GM21717 (cell line): ENCODE data around the gene AZU1.
"Not testable (repeated sequence)": the region's sequence is repeated elsewhere in the genome, so short reads cannot be mapped to it uniquely, and the experiment has no call there.

Source experiments
- ATAC-seq: cut with Tn5 transposase; IDR thresholded peaks from one replicate; pipeline ENCODE4 v1.9.1; 2021; ENCODE audit warnings: mild to moderate bottlenecking, moderate library complexity; ENCODE audit not compliant: unreplicated experiment

Gene AZU1

GRCh38 chr19:824885-825284 is 2.8 kb upstream of the AZU1 start:
- ATAC-seq = no peak

- no peak for ATAC-seq
Measured at GRCh38 chr19:825897-826644, 1.6 kb upstream of the AZU1 start.

DNA sequence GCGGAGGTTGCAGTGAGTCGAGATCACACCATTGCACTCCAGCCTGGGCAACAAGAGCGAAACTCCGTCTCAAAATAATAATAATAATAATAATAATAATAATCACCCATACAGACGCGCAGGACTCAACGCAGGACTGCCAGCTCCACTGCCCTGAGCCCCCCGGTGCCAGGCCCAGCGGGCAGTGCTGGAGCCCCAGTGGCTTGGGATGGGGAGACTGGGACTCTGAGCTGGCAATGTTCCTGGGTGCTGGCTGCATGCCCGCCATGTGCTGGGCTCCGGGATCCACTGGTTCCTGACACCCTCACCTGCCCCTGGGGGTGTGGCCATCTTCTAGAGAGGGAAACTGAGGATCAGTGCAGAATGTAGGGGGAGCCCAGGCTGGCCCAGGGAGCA is 325 bp upstream of the AZU1 start:
- no peak for ATAC-seq

DNA sequence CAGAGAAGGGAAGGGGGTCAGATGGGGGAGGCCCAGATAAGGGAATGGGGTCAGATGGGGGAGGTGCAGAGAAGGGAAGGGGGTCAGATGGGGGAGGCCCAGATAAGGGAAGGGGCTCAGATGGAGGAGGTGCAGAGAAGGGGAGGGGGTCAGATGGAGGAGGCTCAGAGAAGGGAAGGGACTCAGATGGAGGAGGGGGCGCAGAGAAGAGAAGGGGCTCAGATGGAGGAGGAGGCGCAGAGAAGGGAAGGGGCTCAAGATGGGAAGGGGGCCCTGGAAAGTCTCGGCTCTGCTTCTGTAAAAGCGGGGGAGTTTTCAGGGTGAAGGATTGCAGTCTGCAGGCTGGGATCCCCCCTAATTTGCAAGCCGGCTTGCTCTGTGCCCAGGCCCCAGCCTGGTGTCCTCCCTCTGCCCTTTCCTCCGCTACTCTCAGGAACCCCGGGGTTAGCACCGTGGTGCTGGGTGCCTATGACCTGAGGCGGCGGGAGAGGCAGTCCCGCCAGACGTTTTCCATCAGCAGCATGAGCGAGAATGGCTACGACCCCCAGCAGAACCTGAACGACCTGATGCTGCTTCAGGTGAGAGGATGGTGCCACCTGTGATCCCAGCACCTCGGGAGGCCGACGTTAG is 1.6 kb downstream of the AZU1 start:
- ATAC-seq = no peak

DNA sequence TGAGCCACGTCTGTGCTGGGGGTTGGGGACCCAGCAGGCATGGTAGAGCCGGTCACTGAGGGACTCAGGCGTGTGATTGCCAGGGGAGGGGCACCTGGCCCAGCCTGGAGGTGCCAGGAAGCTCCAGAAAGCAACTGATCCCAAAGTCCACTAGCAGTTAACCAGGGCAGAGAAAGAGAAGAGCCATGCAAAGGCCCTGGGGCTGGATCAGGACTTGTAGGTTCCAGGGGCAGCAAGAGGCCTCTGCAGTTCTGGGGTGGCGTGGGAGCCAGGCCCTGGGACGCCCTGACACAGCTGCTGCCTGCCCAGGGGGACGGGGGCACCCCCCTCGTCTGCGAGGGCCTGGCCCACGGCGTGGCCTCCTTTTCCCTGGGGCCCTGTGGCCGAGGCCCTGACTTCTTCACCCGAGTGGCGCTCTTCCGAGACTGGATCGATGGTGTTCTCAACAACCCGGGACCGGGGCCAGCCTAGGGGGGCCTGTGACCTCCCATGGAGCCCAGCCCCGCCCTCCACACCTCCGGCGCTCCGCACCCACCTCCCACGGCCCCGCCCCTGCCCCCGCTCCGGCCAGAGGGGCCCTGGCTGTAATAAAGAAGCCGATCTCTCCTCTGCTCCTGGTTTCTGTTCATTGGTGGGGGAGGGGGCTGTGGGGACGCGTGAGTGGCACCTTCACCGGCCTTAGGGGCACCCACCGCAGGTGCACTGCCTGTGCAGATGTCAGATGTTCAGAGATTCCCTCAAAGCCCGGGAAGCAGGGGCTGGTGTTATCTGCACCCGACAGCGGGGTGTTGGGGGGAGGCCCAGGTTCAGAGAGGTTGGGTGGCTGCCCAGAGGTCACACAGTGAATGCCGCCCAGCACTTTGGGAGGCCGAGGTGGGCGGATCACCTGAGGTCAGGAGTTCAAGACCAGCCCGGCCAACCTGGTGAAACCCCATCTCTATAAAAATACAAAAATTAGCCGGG is 4.1 kb downstream of the AZU1 start:
- no peak for ATAC-seq

- ATAC-seq = no peak
Measured at GRCh38 chr19:834216-834615, 6.6 kb downstream of the AZU1 start.

DNA sequence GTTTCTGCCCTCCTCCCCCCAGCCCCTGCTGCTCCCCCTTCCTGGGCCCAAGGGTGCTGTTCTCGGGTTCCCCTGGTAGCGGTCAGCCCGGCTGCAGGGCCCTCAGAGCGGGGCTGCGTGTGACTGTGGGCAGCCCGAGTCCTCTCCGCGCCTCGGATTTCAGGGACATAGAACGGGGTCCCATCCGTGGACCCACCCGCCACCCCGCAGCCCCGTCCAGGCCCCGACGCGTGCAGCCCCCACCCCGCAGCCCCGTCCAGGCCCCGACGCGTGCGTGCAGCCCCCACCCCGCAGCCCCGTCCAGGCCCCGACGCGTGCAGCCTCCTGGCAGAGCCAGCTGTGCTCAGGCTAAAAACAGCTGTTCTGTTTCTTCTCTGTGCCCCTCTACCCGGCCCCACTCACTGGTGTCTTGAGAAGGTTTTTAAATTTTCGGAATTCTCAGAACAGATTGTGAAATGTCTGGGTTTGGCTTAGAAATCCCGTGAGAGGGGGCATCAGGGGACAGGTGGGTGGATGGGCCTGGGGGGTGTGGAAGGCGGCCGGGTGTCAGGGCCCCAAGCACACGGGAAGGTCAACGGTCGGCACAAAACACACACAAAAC is 7.7 kb downstream of the AZU1 start:
- no peak for ATAC-seq

DNA sequence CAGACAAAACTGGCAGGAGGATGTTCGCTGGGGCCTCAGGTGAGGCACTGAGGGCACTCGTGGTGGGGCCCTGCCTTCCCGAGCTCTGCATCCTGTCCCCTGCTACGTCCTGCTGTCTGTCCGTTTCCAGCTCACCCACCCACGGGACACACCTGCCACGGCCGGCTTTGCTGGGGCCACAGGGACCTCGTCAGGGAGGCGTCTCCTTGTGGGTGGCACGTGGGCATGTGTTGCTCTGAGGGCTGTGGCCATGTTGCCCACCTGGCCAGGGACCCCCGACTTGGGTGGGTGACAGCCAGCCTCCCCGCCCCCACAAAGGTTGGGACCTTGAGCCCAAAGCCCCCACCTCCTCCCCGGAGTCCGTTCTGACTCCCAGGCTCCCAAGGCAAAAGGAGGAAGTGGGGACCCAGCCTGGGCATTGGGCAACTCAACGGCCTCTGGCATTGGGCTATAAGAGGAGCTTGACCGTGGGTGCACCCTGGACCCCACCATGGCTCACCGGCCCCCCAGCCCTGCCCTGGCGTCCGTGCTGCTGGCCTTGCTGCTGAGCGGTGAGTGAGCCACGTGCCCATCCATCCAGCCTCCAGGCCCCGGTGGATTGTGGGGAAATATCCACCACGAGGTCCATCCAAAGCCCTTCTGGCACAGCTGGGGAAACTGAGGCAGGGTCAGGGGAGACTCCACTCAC is 13.0 kb downstream of the AZU1 start, which contains the start of gene PRTN3:
Gene PRTN3 (plus strand): TSS at position 481 of the 688 bp plus-strand sequence. CDS start 10 bp downstream, at position 491.
- no peak for ATAC-seq

GRCh38 chr19:842802-843179 is 15.2 kb downstream of the AZU1 start:
- ATAC-seq = not testable (repeated sequence)

- no peak for ATAC-seq
Measured at GRCh38 chr19:843180-843835, 15.7 kb downstream of the AZU1 start.

DNA sequence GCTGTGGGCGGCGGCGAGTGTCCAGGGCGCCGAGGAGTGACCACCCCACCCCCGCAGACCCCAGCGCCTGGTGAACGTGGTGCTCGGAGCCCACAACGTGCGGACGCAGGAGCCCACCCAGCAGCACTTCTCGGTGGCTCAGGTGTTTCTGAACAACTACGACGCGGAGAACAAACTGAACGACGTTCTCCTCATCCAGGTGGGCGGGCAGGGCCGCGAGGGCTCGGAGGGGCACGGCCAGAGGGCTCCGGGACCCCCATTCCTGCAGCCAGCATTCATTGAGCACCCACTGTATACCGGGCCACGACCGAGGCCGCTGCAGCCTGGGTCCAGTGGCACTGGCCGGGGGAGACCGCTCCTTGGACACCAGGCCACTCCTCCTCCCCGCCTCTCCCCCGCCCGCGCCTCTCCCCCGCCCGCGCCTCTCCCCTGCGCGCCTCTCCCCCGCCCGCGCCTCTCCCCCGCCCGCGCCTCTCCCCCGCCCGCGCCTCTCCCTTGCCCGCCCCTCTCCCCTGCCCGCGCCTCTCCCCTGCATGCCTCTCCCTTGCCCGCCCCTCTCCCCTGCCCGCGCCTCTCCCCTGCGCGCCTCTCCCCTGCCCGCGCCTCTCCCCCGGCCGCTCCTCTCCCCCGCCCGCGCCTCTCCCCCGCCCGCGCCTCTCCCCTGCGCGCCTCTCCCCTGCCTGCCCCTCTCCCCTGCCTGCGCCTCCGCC is 16.4 kb downstream of the AZU1 start:
- ATAC-seq = no peak

GRCh38 chr19:844546-844971 is 16.9 kb downstream of the AZU1 start:
- ATAC-seq = no peak

DNA sequence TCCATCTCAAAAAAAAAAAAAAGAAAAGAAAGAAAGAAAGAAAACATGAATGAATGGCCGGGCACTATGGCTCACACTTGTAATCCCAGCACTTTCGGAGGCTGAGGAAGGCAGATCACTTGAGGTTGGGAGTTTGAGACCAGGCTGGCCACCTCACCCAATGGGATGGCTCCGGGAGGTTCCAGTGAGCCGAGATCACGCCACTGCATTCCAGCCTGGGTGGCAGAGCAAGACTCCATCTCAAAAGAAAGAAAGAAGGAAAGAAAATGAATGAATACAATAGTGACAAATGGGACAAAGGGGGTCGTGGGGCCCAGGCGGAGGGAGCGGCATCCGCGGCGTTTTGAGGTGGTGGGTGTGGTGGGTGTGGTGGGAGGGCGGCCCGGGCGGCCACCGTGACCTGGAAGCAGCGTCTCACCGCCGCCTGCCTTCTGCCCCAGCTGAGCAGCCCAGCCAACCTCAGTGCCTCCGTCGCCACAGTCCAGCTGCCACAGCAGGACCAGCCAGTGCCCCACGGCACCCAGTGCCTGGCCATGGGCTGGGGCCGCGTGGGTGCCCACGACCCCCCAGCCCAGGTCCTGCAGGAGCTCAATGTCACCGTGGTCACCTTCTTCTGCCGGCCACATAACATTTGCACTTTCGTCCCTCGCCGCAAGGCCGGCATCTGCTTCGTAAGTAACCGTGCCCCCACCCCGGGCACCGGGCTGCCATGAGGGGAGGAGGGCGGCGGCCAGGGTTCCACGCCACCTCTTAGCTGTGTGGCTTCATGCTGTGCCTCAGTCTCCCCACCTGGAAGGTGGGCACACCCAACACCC is 18.3 kb downstream of the AZU1 start:
- no peak for ATAC-seq

- no peak for ATAC-seq
Measured at GRCh38 chr19:848386-848921, 20.8 kb downstream of the AZU1 start.

- ATAC-seq = not testable (repeated sequence)
Measured at GRCh38 chr19:849195-849594, 21.6 kb downstream of the AZU1 start.

DNA sequence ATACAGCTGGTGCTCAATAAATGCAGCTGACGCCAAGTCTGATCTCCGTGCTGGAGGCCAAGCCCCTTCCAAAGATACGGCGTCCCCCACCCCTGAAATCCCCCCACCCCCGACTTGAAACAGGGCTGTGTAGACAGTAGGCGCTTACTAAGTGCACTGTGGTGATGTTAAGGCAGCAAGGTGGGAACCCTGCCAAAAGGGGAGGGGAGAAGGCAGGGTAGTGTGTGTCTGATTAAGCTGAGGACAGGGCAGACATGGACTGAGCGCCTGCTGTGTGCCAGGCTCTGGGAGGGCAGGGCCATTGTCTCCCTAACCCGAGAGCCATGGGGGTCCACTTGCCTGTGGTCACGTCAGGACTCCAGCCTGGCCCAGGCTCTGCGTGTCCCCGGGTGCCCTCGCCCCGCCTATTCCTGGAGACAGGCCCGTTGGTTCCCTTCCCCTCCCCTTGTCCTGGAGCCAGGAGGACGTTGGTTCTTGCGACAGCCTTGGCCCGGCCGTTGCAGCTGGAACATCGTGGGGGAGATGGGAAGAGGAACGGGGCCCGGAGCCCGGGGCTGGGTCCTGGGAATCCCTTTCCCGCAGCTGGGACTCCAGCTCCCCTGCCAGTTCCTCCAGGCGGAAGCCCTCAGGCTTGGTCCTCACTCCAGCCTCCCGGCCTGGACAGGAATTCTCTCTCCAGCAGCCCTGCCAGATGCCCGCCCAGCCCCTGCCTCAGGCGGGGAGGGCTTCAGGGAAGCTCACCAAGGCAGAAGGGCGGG is 22.8 kb downstream of the AZU1 start:
- no peak for ATAC-seq

DNA sequence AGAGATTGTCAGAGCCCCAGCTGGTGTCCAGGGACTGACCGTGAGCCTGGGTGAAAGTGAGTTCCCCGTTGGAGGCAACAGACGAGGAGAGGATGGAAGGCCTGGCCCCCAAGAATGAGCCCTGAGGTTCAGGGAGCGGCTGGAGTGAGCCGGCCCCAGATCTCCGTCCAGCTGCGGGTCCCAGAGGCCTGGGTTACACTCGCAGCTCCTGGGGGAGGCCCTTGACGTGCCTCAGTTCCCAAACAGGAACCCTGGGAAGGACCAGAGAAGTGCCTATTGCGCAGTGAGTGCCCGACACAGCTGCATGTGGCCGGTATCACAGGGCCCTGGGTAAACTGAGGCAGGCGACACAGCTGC is 23.3 kb downstream of the AZU1 start:
- no peak for ATAC-seq
